Measurements from ENCODE around the gene NWD2.

- no peak for TF ChIP-seq CTCF (IDR thresholded peaks at IDR 0.05; ENCODE audit: poor library complexity)
- no peak for TF ChIP-seq EZH2 (IDR thresholded peaks at IDR 0.05; ENCODE audit: borderline replicate concordance)
- no peak for TF ChIP-seq EZH2phosphoT487 (IDR thresholded peaks at IDR 0.05; ENCODE audit: low read depth, severe bottlenecking, unreplicated experiment)
Measured at GRCh38 chr4:37338972-37339371, 94.4 kb downstream of the NWD2 start.
